ENCODE measurements around the gene LDHB. TPM values are rescaled to one million over a fixed set of nuclear protein-coding genes. Genes with fewer than 3 reads are reported as not detected.
A peak's percentile ranks its signal among the peaks of the same experiment; 100 is the strongest.
"Not testable (repeated sequence)": the region's sequence is repeated elsewhere in the genome, so short reads cannot be mapped to it uniquely, and the experiment has no call there.

LDHB gene
- polyA plus RNA-seq, 6 donors from 2014 or later, result 173 to 356 (median 296) TPM

DNA sequence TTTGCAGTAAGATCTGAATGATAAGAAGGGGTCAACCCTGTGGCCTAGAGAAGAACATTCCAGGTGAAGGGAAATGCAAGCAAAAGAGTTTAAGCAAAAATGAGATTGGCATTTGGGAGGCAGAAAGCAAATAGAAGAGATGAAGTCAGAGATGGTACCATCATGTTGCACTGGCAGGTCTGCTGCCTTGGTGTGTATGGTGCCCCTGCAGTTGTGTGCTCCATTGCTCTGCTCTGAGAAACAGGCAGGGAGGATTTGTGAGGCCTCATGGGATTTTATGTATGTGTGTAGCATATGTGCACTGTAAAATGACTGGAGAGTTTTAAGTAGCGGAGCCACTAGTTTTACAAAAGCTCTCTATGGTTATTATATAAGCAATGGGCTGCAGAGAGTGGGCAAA lies 6.6 kb downstream of the LDHB start:
- no peaks in the 10 kb centered on the region for H3K9me3 Mint-ChIP-seq
- H3K27ac Mint-ChIP-seq, result no peak overlapping the region
- H3K4me1 Mint-ChIP-seq, result peaks cover 6 to 17% (median 10%) of the 10 kb centered on the region in 3 donors
- DNase-seq (no peak), ATAC-seq (ENCODE audit: low read depth in 2 of 2) (no peak)
- peaks cover 6 to 16% of the 10 kb centered on the region in 2 donors for H3K36me3 Mint-ChIP-seq
- no peaks in the 10 kb centered on the region for H3K27me3 Mint-ChIP-seq
- H3K4me3 Mint-ChIP-seq, result no peak overlapping the region

DNA sequence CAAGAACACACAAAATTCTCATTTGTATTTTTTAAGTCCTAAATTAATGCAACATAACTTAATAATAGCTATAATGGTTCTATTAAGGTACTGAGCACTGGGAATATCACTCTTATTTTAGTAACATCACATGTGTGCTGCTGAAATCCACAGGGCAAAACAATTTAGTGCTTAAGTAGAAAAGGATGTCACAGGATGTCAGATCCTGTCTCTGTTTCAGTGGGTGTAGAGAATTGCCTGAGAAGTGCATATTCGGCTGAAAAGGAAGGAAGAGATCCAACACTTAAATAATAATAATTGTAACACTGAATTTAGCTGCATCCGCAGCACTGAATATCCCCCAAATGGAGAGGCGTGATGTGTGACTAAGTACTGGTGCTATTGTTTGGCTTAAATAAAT lies 8.6 kb downstream of the LDHB start:
- no peaks in the 10 kb centered on the region for H3K9me3 Mint-ChIP-seq
- H3K4me3 Mint-ChIP-seq, result no peak overlapping the region
- H3K36me3 Mint-ChIP-seq, result peaks cover 19 to 26% of the 10 kb centered on the region in 2 donors
- no peaks in the 10 kb centered on the region for H3K27me3 Mint-ChIP-seq
- no peak for ATAC-seq (ENCODE audit: low read depth in 2 of 2)
- peaks cover 0 to 9% (median 0%) of the 10 kb centered on the region in 3 donors for H3K4me1 Mint-ChIP-seq
- no peak overlapping the region for H3K27ac Mint-ChIP-seq
- no peak for DNase-seq

DNA sequence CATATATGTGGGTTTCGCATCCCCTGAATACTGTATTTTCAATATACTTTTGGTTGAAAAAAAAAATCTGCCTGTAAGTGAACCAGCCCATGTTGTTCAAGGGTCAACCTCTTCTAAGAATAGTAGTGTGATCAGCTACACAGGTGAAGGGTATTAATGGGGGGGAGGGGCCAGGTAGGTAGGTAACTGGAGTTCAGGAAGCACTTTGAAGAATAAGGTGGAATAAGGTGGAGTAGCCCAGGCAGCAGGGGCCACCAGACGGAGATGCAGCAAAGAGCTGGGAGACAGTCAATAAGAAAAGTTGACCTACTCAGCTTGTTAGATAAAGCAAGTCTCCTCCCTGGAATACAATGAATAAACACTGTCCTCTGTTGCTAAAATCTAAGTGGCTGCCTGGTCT lies 9.3 kb downstream of the LDHB start:
- H3K4me1 Mint-ChIP-seq, result peaks cover 0 to 4% (median 0%) of the 10 kb centered on the region in 3 donors
- H3K36me3 Mint-ChIP-seq, result peaks cover 21 to 29% of the 10 kb centered on the region in 2 donors

GRCh38 chr12:21647179-21647578 lies 10.5 kb downstream of the LDHB start:
- H3K4me1 Mint-ChIP-seq, result no peaks in the 10 kb centered on the region
- H3K27me3 Mint-ChIP-seq, result no peaks in the 10 kb centered on the region
- peak overlapping the region in 1 of 6 donors; percentile 30 for H3K27ac Mint-ChIP-seq
- H3K4me3 Mint-ChIP-seq, result no peak overlapping the region
- DNase-seq, result no peak
- ATAC-seq (ENCODE audit: low read depth in 2 of 2), result no peak
- H3K9me3 Mint-ChIP-seq, result no peaks in the 10 kb centered on the region
- peaks cover 29 to 31% of the 10 kb centered on the region in 2 donors for H3K36me3 Mint-ChIP-seq

More for the DNA sequence above, 9.3 kb downstream of the LDHB start:
- no peak overlapping the region for H3K4me3 Mint-ChIP-seq
- DNase-seq (no peak), ATAC-seq (ENCODE audit: low read depth in 2 of 2) (no peak)
- H3K27me3 Mint-ChIP-seq, result no peaks in the 10 kb centered on the region
- no peaks in the 10 kb centered on the region for H3K9me3 Mint-ChIP-seq
- no peak overlapping the region for H3K27ac Mint-ChIP-seq

- not testable (repeated sequence) for H3K4me1 Mint-ChIP-seq; ATAC-seq (ENCODE audit: low read depth in 2 of 2); H3K27me3 Mint-ChIP-seq; DNase-seq; H3K27ac Mint-ChIP-seq; H3K9me3 Mint-ChIP-seq; H3K4me3 Mint-ChIP-seq
- H3K36me3 Mint-ChIP-seq, result peaks cover 28 to 45% of the 10 kb centered on the region in 2 donors
Observed at GRCh38 chr12:21645041-21645500, 12.6 kb downstream of the LDHB start.

DNA sequence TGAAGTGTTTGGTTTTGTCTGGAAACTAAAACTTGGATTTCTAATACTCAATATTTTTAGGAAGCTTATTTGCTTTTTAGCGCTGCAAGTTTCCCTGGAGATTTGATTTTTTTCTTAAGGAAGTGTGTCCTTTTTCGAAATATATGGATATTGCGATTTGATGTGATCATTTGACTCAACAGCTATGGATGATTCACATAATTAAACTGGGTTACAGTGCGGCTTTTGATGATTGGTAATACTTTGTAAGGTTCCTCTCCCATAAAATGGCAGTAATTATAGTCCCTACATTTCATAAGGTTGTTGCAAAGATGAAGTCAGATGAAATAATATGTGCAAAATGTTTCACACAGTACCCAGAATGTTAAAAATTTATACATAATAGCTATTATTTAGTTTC lies 13.1 kb downstream of the LDHB start:
- H3K27me3 Mint-ChIP-seq, result no peaks in the 10 kb centered on the region
- H3K27ac Mint-ChIP-seq, result no peak overlapping the region
- no peak for ATAC-seq (ENCODE audit: low read depth in 2 of 2)
- H3K36me3 Mint-ChIP-seq, result peaks cover 24 to 45% of the 10 kb centered on the region in 2 donors
- no peaks in the 10 kb centered on the region for H3K4me1 Mint-ChIP-seq
- no peak overlapping the region for H3K4me3 Mint-ChIP-seq
- no peaks in the 10 kb centered on the region for H3K9me3 Mint-ChIP-seq
- DNase-seq, result no peak

- DNase-seq (no peak), ATAC-seq (ENCODE audit: low read depth in 2 of 2) (no peak)
- Mint-ChIP-seq H3K4me1 (no peaks in the 10 kb centered on the region), H3K36me3 (peaks cover 24 to 45% of the 10 kb centered on the region in 2 donors), H3K27ac (no peak overlapping the region), H3K27me3 (no peaks in the 10 kb centered on the region), H3K4me3 (no peak overlapping the region), H3K9me3 (no peaks in the 10 kb centered on the region)
Observed at GRCh38 chr12:21643758-21644157, 13.9 kb downstream of the LDHB start.

- DNase-seq (no peak), ATAC-seq (ENCODE audit: low read depth in 2 of 2) (no peak)
- no peaks in the 10 kb centered on the region for H3K9me3 Mint-ChIP-seq
- H3K4me3 Mint-ChIP-seq, result no peak overlapping the region
- H3K4me1 Mint-ChIP-seq, result no peaks in the 10 kb centered on the region
- peaks cover 24 to 45% of the 10 kb centered on the region in 2 donors for H3K36me3 Mint-ChIP-seq
- peak overlapping the region in 1 of 6 donors; percentile 39 for H3K27ac Mint-ChIP-seq
- H3K27me3 Mint-ChIP-seq, result no peaks in the 10 kb centered on the region
Observed at GRCh38 chr12:21642707-21643389, 14.8 kb downstream of the LDHB start.

GRCh38 chr12:21638054-21638891 lies 19.4 kb downstream of the LDHB start:
- peaks cover 16 to 32% of the 10 kb centered on the region in 2 donors for H3K36me3 Mint-ChIP-seq
- H3K4me1 Mint-ChIP-seq, result no peaks in the 10 kb centered on the region
- H3K9me3 Mint-ChIP-seq, result no peaks in the 10 kb centered on the region

GRCh38 chr12:21634245-21634644 lies 23.4 kb downstream of the LDHB start:
- Mint-ChIP-seq H3K4me3 (no peak overlapping the region), H3K36me3 (peaks cover 8 to 9% of the 10 kb centered on the region in 2 donors), H3K4me1 (no peaks in the 10 kb centered on the region), H3K27me3 (no peaks in the 10 kb centered on the region), H3K9me3 (no peaks in the 10 kb centered on the region), H3K27ac (peak overlapping the region in 1 of 6 donors; percentile 23)
- no peak for ATAC-seq (ENCODE audit: low read depth in 2 of 2)
- DNase-seq, result no peak

More at GRCh38 chr12:21638054-21638891, 19.4 kb downstream of the LDHB start:
- ATAC-seq (ENCODE audit: low read depth in 2 of 2), result no peak
- H3K27me3 Mint-ChIP-seq, result no peaks in the 10 kb centered on the region
- H3K27ac Mint-ChIP-seq, result peak overlapping the region in 1 of 6 donors; percentile 53
- DNase-seq, result no peak
- H3K4me3 Mint-ChIP-seq, result no peak overlapping the region

- no peak overlapping the region for H3K27ac Mint-ChIP-seq
- ATAC-seq (ENCODE audit: low read depth in 2 of 2), result no peak
- DNase-seq, result no peak
- H3K36me3 Mint-ChIP-seq, result peaks cover 5 to 9% of the 10 kb centered on the region in 2 donors
- no peaks in the 10 kb centered on the region for H3K27me3 Mint-ChIP-seq
- H3K4me3 Mint-ChIP-seq, result no peak overlapping the region
- H3K4me1 Mint-ChIP-seq, result no peaks in the 10 kb centered on the region
- H3K9me3 Mint-ChIP-seq, result peaks cover 0 to 1% (median 0%) of the 10 kb centered on the region in 7 donors
Observed at GRCh38 chr12:21631367-21631766, 26.3 kb downstream of the LDHB start.

DNA sequence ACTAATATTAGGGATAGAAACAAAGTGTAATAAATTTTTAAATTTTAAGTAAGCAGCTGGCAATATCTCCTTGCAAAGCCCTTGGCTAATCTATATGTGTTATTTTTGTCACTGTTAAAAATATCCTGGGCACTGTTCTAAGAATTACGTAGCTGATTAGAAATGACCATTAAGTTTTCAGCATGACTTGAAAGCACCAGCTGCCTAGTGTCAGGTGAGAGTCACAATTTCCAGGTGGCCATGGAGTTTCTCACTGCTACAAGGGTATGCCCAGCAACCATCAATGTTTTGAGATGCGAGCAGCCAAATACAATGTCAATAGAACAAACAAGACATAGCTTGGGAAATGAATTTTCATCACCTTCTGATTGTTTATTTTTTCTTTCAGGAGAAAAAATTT lies 29.7 kb downstream of the LDHB start:
- H3K4me1 Mint-ChIP-seq, result no peaks in the 10 kb centered on the region

DNA sequence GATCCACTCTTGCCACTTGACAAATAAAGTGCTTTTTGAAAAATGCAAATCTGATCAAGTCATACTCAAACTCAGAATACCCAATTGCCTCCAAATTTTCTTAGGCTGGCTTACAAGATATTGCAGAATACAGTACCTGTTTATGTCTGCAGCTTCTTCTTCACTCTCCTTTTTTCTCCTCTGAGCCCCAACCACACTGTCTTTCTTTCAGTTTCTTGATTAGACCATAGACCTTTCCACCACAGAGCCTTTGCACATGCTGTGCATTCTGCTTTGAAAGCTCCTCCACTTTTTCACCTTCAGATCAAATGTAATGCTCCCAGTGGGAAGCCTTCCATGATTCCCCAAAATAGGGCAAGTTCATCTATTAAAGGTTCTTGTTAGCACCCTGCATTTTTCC lies 39.1 kb downstream of the LDHB start:
- Mint-ChIP-seq H3K27me3 (peaks cover 0 to 5% (median 0%) of the 10 kb centered on the region in 3 donors), H3K27ac (no peak overlapping the region), H3K36me3 (no peaks in the 10 kb centered on the region), H3K4me1 (peaks cover 6 to 12% (median 8%) of the 10 kb centered on the region in 3 donors), H3K9me3 (no peaks in the 10 kb centered on the region), H3K4me3 (no peak overlapping the region)
- ATAC-seq (ENCODE audit: low read depth in 2 of 2) (no peak), DNase-seq (no peak)

More for the DNA sequence above, 29.7 kb downstream of the LDHB start:
- no peak overlapping the region for H3K4me3 Mint-ChIP-seq
- DNase-seq, result no peak
- H3K9me3 Mint-ChIP-seq, result peaks cover 0 to 1% (median 0%) of the 10 kb centered on the region in 7 donors
- H3K27ac Mint-ChIP-seq, result no peak overlapping the region
- no peak for ATAC-seq (ENCODE audit: low read depth in 2 of 2)
- no peaks in the 10 kb centered on the region for H3K27me3 Mint-ChIP-seq
- no peaks in the 10 kb centered on the region for H3K36me3 Mint-ChIP-seq

GRCh38 chr12:21617030-21617429 lies 40.6 kb downstream of the LDHB start:
- no peak for ATAC-seq (ENCODE audit: low read depth in 2 of 2)
- Mint-ChIP-seq H3K36me3 (no peaks in the 10 kb centered on the region), H3K27ac (peak overlapping the region in 1 of 6 donors; percentile 4), H3K4me3 (peak overlapping the region in 1 of 8 donors; percentile 10), H3K27me3 (peaks cover 0 to 5% (median 0%) of the 10 kb centered on the region in 3 donors), H3K9me3 (no peaks in the 10 kb centered on the region), H3K4me1 (peaks cover 6 to 12% (median 8%) of the 10 kb centered on the region in 3 donors)
- DNase-seq, result no peak

Measured in naive B cell (primary cell).